BJ (cell line): Measurements from ENCODE around the gene TANGO2. TPM values are rescaled to one million over a fixed set of nuclear protein-coding genes. Genes with fewer than 3 reads are reported as not detected.

Source experiments
- CTCF ChIA-PET: fragments of 350-600 bp; formaldehyde crosslinking; extraction: SDS; loops from one replicate; lab custom pipeline; 2021; ENCODE audit warnings: antibody characterized with exemption, inconsistent platforms; lab: Yijun Ruan, JAX
- POLR2A ChIA-PET: fragments of 300-600 bp; sonication (Branson Sonifier 250); formaldehyde crosslinking; extraction: SDS; loops from one replicate; lab custom pipeline; 2021; ENCODE audit warnings: antibody characterized with exemption; lab: Charles Lee
- DNase-seq: peaks from one replicate; pipeline ENCODE4 v3.0.0-alpha.2; 2011; ENCODE audit warnings: low read depth
- H3K27me3 ChIP-seq: 2 replicates; pipeline ENCODE4 v1.6.0; 2011; ENCODE audit warnings: low read length; ENCODE audit not compliant: control insufficient read depth, insufficient read depth
- H3K36me3 ChIP-seq: 2 replicates; pipeline ENCODE4 v1.5.1; 2011; ENCODE audit warnings: low read length; ENCODE audit not compliant: control insufficient read depth, insufficient read depth
- H3K4me3 ChIP-seq: 2 replicates; pipeline ENCODE4 v1.5.1; 2011; ENCODE audit warnings: low read depth, mild to moderate bottlenecking, control low read depth, low read length
- CTCF ChIP-seq: IDR thresholded peaks from 2 replicates; pipeline ENCODE4 v1.5.1; 2011; ENCODE audit warnings: low read depth, mild to moderate bottlenecking, control low read depth, inconsistent platforms, low read length, moderate library complexity; ENCODE audit not compliant: insufficient read depth
- polyA plus RNA-seq: library from polyadenylated mRNA; depleted of rRNA; stranded (reverse); fragments of >200 nt; gene quantifications from 2 replicates; pipeline ENCODE4 v1.2.3, GENCODE V29; 2011

Gene TANGO2
- polyA plus RNA-seq, 1 experiment = 51.7 TPM

- peaks cover 29% of the 10 kb centered on the region for H3K36me3 ChIP-seq
- CTCF ChIA-PET = interaction anchor here (0.6 to 1.4 kb wide), 2 partner anchors 10 to 225 kb away, joined by 3 to 4 read pairs; no protein-coding TSS in a partner anchor
- H3K27me3 ChIP-seq = no peaks in the 10 kb centered on the region
- POLR2A ChIA-PET = no interaction called here
- H3K4me3 ChIP-seq = no peak overlapping the region
- TF ChIP-seq CTCF = no peak
- no peak for DNase-seq
Observed at GRCh38 chr22:20061481-20061861, 40.6 kb downstream of the TANGO2 start.

- ChIA-PET CTCF (interaction anchor here (0.6 to 1.4 kb wide), 2 partner anchors 9 to 108 kb away, joined by 3 to 4 read pairs; no protein-coding TSS in a partner anchor), POLR2A (no interaction called here)
- no peak for DNase-seq
- H3K4me3 ChIP-seq = no peak overlapping the region
- H3K27me3 ChIP-seq = no peaks in the 10 kb centered on the region
- TF ChIP-seq CTCF = no peak
- H3K36me3 ChIP-seq = peaks cover 29% of the 10 kb centered on the region
Observed at GRCh38 chr22:20062043-20062765, 41.3 kb downstream of the TANGO2 start.

GRCh38 chr22:20062766-20063083 lies 41.8 kb downstream of the TANGO2 start:
- TF ChIP-seq CTCF = no peak
- no peak for DNase-seq
- POLR2A ChIA-PET = no interaction called here
- Histone ChIP-seq H3K36me3 (peaks cover 29% of the 10 kb centered on the region), H3K4me3 (no peak overlapping the region), H3K27me3 (no peaks in the 10 kb centered on the region)
- CTCF ChIA-PET = interaction anchor here (1.4 kb wide), 1 partner anchor 9 kb away, joined by 4 read pairs; no protein-coding TSS in a partner anchor

DNA sequence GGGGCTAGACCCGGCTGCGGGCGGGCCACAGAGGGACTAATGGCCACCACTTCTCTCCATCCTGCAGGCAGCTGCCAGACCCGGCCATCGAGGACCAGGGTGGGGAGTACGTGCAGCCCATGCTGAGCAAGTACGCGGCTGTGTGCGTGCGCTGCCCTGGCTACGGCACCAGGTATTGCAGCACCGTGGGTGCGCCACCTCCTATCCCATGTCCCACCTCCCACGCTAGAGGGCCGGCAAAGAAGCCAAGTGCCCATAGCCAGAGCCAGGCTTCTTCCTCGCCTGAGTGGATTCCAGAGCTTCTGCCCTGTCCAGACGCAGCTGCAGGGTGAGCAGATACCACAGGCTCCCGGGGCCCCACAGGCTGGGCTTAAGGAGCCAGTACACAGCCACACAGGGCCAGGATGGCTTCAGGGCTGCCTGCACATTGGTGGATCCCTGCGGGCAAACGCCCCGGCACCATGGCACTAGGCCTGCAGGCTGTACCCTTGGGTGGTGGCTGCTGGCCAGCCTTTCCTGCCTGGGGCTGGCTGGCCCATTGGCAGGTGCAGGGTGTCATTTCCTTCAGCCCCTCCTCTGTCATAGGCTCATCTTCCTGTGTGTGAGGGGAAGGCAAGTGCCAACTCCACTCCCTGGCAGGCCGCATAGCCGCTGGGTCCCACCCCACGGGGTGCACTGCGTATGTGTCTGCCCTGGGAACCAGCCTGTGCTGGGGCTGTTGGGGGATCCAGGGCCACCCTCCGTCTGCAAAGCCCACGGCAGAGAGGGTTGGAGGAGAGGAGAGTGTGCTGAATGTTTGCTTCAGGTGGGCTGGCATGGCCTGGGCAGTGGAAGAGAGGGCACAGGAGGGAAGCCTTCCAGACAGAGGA lies 42.6 kb downstream of the TANGO2 start:
- CTCF ChIA-PET = no interaction called here
- no peak for DNase-seq
- TF ChIP-seq CTCF = no peak
- POLR2A ChIA-PET = no interaction called here
- H3K27me3 ChIP-seq = no peaks in the 10 kb centered on the region
- H3K4me3 ChIP-seq = no peak overlapping the region
- H3K36me3 ChIP-seq = peaks cover 29% of the 10 kb centered on the region

- H3K27me3 ChIP-seq = no peaks in the 10 kb centered on the region
- TF ChIP-seq CTCF = no peak
Observed at GRCh38 chr22:20064140-20064480, 43.2 kb downstream of the TANGO2 start.

More at GRCh38 chr22:20064140-20064480, 43.2 kb downstream of the TANGO2 start:
- peaks cover 29% of the 10 kb centered on the region for H3K36me3 ChIP-seq
- DNase-seq = no peak
- ChIA-PET POLR2A (no interaction called here), CTCF (no interaction called here)
- no peak overlapping the region for H3K4me3 ChIP-seq
